ENCODE results near the gene CEP41.

The CEP41 gene

DNA sequence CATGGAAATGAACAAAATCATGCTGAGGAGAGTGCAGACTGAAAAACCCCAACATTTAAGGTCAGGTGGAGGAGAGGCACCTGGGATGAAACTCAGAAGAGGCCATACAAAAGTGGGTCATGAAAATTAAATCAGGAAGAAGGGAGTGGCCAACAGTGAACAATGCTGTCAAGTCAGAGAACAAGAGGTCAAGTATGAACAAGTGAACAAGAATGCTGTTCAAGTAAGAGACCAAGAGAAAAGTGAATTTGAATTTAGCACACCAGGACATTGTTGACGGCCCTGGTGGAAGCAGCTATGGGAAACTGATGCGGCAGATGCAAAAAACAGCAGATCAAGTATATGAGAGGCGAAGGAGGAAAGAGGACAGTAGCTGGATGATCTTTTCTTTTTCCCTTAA lies 7.9 kb downstream of the CEP41 start:
- no peak overlapping the region for H3K4me3 ChIP-seq (replicated peaks; ENCODE audit: low read depth, low read length)
- TF ChIP-seq, protein P1, sequence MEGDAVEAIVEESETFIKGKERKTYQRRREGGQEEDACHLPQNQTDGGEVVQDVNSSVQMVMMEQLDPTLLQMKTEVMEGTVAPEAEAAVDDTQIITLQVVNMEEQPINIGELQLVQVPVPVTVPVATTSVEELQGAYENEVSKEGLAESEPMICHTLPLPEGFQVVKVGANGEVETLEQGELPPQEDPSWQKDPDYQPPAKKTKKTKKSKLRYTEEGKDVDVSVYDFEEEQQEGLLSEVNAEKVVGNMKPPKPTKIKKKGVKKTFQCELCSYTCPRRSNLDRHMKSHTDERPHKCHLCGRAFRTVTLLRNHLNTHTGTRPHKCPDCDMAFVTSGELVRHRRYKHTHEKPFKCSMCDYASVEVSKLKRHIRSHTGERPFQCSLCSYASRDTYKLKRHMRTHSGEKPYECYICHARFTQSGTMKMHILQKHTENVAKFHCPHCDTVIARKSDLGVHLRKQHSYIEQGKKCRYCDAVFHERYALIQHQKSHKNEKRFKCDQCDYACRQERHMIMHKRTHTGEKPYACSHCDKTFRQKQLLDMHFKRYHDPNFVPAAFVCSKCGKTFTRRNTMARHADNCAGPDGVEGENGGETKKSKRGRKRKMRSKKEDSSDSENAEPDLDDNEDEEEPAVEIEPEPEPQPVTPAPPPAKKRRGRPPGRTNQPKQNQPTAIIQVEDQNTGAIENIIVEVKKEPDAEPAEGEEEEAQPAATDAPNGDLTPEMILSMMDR (IDR thresholded peaks at IDR 0.05; ENCODE audit: low read length, missing control alignments), result no peak
- peak; percentile 70 for DNase-seq (ENCODE audit: low read depth)

DNA sequence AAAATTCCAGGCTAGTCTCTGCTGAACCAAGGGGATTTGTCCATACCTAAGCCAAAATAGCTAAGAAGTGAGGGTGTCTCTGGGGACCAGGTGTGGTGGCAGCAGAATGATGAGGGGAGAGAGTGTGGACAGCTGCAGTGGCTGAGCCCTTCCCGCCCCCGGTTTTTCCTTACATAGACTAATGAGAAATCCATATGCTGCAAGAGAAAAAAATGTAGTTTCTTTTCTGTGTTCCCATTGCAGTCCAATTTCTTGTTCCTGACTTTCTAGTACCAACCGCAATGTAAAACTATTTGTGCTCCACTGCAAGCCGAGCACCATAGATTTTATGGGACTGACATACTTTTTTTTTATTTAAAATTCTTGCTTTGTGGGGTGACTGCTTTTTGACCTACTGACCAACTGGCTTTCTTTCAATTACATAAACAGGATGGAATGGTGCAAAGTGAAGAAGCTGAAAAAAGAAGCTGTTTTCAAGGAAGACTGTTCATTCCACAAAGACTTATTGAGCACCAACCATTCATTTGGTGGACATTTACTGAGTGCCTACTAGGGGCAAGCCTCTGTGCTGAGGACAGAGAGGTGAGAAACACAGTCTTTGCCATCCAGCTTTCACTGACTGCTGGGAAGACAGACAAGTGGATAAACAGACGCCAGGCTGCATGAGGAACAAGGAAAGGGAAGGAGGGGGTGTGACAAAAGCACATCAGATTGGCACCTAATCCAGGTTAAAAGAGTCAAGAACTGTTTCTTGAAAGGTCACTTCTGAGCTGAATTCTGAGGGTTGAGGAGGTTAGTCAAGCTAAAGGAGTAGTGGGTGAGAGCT lies 9.8 kb downstream of the CEP41 start:
- peak; percentile 69 for DNase-seq (ENCODE audit: low read depth)
- TF ChIP-seq, protein P1 (IDR thresholded peaks at IDR 0.05; ENCODE audit: low read length, missing control alignments), result no peak
- H3K4me3 ChIP-seq (replicated peaks; ENCODE audit: low read depth, low read length), result peak overlapping the region; percentile 43

DNA sequence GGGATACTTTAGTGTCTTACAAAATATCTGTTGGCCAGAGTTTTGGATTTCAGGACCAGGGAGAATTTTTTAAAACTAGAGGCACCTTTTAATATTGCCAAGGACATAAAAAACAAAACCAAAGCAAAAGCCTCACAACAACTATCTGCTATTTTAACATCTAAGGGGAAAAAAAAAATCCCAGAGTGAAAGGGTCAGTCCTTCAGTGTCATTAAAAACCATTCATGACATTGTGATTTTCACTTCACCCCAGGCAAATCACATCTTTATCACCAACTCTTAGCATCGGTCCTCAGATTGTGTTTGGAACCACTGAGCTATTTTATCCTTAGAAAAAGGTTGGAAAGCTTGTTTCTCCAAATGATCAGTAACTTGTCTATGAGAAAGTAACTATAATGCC lies 10.7 kb downstream of the CEP41 start:
- peak overlapping the region; percentile 43 for H3K4me3 ChIP-seq (replicated peaks; ENCODE audit: low read depth, low read length)
- TF ChIP-seq, protein P1 (IDR thresholded peaks at IDR 0.05; ENCODE audit: low read length, missing control alignments), result no peak
- no peak for DNase-seq (ENCODE audit: low read depth)

DNA sequence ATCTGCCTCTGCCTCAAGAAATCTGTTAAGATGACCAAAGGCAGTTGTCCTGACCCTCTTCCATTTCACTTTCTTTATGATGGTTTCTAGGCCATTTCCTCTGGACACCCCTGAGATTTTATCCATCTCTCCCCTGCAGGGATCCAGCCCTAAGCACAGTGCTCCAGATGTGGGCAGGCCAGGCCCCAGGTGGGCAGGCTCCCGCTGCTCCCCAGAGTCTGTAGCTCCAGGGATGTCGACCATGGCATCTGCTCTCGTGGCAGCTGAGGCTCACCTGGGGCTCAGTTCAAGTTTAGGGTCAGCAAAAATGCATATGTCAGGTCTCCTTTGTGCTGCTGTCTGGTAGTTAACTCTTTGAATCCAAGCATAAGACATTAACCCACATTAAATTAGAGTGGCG lies 11.8 kb downstream of the CEP41 start:
- TF ChIP-seq, protein P1 (IDR thresholded peaks at IDR 0.05; ENCODE audit: low read length, missing control alignments), result no peak
- no peak for DNase-seq (ENCODE audit: low read depth)
- no peak overlapping the region for H3K4me3 ChIP-seq (replicated peaks; ENCODE audit: low read depth, low read length)

DNA sequence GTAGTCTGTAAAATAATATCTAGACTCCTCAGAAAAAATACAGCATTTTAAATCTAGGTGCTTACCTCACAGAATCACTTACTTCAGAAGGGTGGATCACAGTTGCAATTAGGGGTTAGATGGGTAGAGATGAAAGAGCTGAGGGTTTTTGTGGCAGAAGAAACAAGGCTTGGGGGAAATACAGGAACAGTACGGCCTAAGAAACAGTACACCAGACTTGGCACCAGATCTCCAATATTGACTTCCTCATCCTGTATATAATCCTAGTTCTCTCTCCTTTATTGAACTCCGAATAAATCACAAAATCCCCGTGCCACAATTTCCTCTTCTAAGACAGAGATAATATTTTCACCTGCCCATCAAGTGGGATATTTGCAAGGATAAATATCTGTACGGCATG lies 14.3 kb downstream of the CEP41 start:
- DNase-seq (ENCODE audit: low read depth), result no peak
- no peak overlapping the region for H3K4me3 ChIP-seq (replicated peaks; ENCODE audit: low read depth, low read length)
- TF ChIP-seq, protein P1 (IDR thresholded peaks at IDR 0.05; ENCODE audit: low read length, missing control alignments), result no peak

DNA sequence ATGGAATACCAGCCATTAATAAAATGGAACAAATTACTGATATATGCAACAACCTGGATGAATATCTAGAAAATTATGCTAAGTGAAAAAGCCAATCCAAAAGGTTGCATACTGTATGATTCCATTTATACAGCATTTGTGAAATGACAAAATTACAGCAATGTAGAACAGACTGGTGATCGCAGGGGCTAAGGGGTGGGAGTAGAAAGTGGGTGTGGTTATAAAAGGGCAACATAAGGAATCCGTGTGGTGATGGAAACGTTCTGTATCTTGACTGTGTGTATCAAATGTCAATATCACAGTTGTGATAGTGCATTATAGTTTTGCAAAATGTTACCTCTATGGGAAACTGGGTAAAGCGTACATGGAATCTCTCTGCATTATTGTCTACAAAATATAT lies 15.0 kb downstream of the CEP41 start:
- TF ChIP-seq, protein P1 (IDR thresholded peaks at IDR 0.05; ENCODE audit: low read length, missing control alignments), result no peak
- no peak for DNase-seq (ENCODE audit: low read depth)
- no peak overlapping the region for H3K4me3 ChIP-seq (replicated peaks; ENCODE audit: low read depth, low read length)

Data from fibroblast of pulmonary artery (primary cell).